K562 (cell line): ENCODE results near the gene ATXN1.

Experiments
- KDM4B ChIP-seq, 2 experiments: fragments of 450-650 bp in 1 of 2; sonication (generic) in 1 of 2; IDR thresholded peaks; 2 replicates each; pipeline ENCODE4 v1.6.1; 2016 to 2017; ENCODE audit warnings: borderline replicate concordance in 2 of 2, antibody characterized with exemption in 1 of 2, low read depth in 1 of 2, mild to moderate bottlenecking in 1 of 2
- MCM5 ChIP-seq: fragments of 450-650 bp; IDR thresholded peaks from 2 replicates; pipeline ENCODE4 v1.6.1; 2016; ENCODE audit warnings: low read depth
- MXI1 ChIP-seq: IDR thresholded peaks from 2 replicates; pipeline ENCODE4 v1.6.1; 2011; ENCODE audit warnings: low read depth, mild to moderate bottlenecking, improper control_type of control experiment, low read length
- NRF1 ChIP-seq, 2 experiments: fragments of 450-650 bp; IDR thresholded peaks in 1 of 2; conservative IDR thresholded peaks in 1 of 2; 2 replicates each; pipeline ENCODE4 v1.6.1; 2014; ENCODE audit warnings: mild to moderate bottlenecking in 2 of 2
- SP1 ChIP-seq: sonication (generic); formaldehyde crosslinking; IDR thresholded peaks from 2 replicates; pipeline ENCODE4 v1.8.1; 2022; ENCODE audit warnings: mild to moderate bottlenecking, missing genetic modification reagents
- ZKSCAN1 ChIP-seq: fragments of 150-350 bp; IDR thresholded peaks from 2 replicates; pipeline ENCODE4 v1.6.1; 2016; ENCODE audit warnings: low read depth, low read length
- TF ChIP-seq, protein P1 (sequence below): sonication (generic); formaldehyde crosslinking; IDR thresholded peaks from 2 replicates; pipeline ENCODE4 v1.4.0; 2020; ENCODE audit warnings: mild to moderate bottlenecking, missing genetic modification reagents

DNA sequence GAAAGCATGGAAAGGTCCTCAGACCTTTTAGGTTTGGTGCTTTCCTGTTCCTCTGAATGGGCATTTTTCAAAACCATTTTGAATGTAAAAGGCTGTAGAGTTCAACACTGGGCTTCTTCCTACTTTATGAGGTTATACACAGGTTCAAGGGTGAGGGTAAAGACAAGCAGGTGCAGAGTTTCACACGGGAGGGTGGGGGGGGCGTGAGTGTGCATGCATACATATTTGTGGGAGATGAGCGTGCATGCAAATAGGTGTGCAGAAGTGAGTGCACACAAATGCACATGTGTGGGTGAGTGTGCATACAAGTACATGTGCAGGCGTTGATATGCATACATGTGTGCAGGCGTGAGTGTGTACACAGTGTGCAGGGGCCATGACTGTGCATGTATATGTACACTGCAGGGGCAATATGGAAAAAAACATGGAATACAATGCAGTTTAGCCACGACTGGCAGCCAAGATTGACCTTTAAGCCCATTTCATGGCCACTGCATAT lies 339.7 kb downstream of the ATXN1 start:
- TF ChIP-seq ZKSCAN1 (no peak), KDM4B (IDR thresholded peaks at IDR 0.05; ENCODE audit: borderline replicate concordance in 2 of 2, low read depth in 1 of 2) (no peak), SP1 (CRISPR knock-in tag) (no peak), MXI1 (no peak), NRF1 (conservative IDR thresholded peaks at IDR 0.05 in 1 of 2, IDR thresholded peaks at IDR 0.05 in 1 of 2) (no peak), MCM5 (no peak)
- TF ChIP-seq, protein P1, sequence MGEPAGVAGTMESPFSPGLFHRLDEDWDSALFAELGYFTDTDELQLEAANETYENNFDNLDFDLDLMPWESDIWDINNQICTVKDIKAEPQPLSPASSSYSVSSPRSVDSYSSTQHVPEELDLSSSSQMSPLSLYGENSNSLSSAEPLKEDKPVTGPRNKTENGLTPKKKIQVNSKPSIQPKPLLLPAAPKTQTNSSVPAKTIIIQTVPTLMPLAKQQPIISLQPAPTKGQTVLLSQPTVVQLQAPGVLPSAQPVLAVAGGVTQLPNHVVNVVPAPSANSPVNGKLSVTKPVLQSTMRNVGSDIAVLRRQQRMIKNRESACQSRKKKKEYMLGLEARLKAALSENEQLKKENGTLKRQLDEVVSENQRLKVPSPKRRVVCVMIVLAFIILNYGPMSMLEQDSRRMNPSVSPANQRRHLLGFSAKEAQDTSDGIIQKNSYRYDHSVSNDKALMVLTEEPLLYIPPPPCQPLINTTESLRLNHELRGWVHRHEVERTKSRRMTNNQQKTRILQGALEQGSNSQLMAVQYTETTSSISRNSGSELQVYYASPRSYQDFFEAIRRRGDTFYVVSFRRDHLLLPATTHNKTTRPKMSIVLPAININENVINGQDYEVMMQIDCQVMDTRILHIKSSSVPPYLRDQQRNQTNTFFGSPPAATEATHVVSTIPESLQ (CRISPR knock-in tag): no peak
